Osteoblast (primary cell): Measurements from ENCODE around the gene SOWAHB. TPM values are rescaled to one million over a fixed set of nuclear protein-coding genes. Genes with fewer than 3 reads are reported as not detected.

Experiments
- DNase-seq: peaks from one replicate; pipeline ENCODE4 v3.0.0; 2011; ENCODE audit warnings: low spot score, mixed read lengths; ENCODE audit not compliant: insufficient read length; ENCODE audit errors: missing footprints
- H2AFZ ChIP-seq: 2 replicates; pipeline ENCODE4 v1.6.0; 2011; ENCODE audit warnings: mild to moderate bottlenecking, low read length
- H3K27ac ChIP-seq: 2 replicates; pipeline ENCODE4 v1.5.1; 2011; ENCODE audit warnings: mild to moderate bottlenecking, low read depth, low read length, moderate library complexity
- H3K27me3 ChIP-seq: 2 replicates; pipeline ENCODE4 v1.6.0; 2012; ENCODE audit warnings: mild to moderate bottlenecking, control low read depth, inconsistent platforms, low read length, moderate library complexity; ENCODE audit not compliant: insufficient read depth
- H3K36me3 ChIP-seq: 2 replicates; pipeline ENCODE4 v1.5.1; 2011; ENCODE audit warnings: mild to moderate bottlenecking, low read length, control low read depth, moderate library complexity; ENCODE audit not compliant: insufficient read depth
- H3K4me1 ChIP-seq: 2 replicates; pipeline ENCODE4 v1.5.1; 2011; ENCODE audit warnings: mild to moderate bottlenecking, low read length, control low read depth, moderate library complexity; ENCODE audit not compliant: insufficient read depth
- H3K4me2 ChIP-seq: 2 replicates; pipeline ENCODE4 v1.6.0; 2011; ENCODE audit warnings: mild to moderate bottlenecking, low read length; ENCODE audit not compliant: insufficient read depth
- H3K4me3 ChIP-seq: fragments of 200-600 bp; sonication (generic); 3 replicates; pipeline ENCODE4 v1.5.1; 2012; ENCODE audit warnings: mild to moderate bottlenecking, low read length, inconsistent platforms; ENCODE audit not compliant: insufficient read depth
- H3K79me2 ChIP-seq: 2 replicates; pipeline ENCODE4 v1.6.0; 2012; ENCODE audit warnings: mild to moderate bottlenecking, low read length, control low read depth, inconsistent platforms; ENCODE audit not compliant: insufficient read depth
- H3K9me3 ChIP-seq: 2 replicates; pipeline ENCODE4 v1.5.1; 2011; ENCODE audit warnings: low read depth, low read length, control low read depth
- H4K20me1 ChIP-seq: 2 replicates; pipeline ENCODE4 v1.6.0; 2012; ENCODE audit warnings: mild to moderate bottlenecking, low read length, control low read depth; ENCODE audit not compliant: insufficient read depth
- total RNA-seq: library from RNA; depleted of rRNA; stranded (reverse); fragments of >200 nt; gene quantifications from 2 replicates; pipeline ENCODE4 v1.2.3, GENCODE V29; 2012
- TF ChIP-seq, protein P1 (sequence below): IDR thresholded peaks from 2 replicates; pipeline ENCODE4 v1.5.1; 2011; ENCODE audit warnings: mild to moderate bottlenecking, low read depth, low read length, moderate library complexity; ENCODE audit errors: extremely low read depth

SOWAHB gene
- total RNA-seq, 1 donor = under 0.01 TPM

DNA sequence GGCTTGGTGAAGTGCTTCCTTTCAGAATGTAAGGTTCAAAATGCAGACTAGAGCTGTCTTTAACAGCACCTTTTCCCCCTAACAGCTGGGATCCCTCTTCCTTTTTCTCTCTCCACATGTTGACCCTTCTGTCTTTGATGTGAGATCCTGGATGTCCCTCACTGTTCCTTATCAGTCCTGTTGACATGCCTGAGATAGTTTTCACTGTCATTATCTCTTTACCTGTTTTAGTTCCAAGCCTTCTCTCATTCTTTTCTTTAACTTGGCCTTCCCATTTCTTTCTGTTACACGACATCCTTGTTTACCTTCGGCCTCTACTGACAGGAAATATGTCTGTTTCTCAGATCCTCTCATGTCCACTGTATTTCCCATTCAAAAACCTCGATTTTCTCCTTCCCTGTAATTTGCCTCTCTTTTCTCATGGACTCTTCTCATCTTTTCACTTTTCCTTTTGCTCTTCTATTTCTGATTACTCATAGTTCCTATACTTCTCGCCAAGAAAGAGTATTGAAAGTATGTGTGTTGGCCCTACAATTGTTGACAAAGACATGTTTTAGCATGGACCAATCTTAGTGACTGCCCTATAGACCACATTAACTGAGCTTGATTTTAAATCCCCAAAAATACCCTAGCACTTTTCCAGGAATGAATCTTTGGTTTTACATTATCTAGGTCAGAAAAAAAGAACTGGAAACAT lies 1.2 kb upstream of the SOWAHB start:
- H4K20me1 ChIP-seq = no peaks in the 10 kb centered on the region
- H3K4me1 ChIP-seq = peaks cover 4% of the 10 kb centered on the region
- H3K9me3 ChIP-seq = no peaks in the 10 kb centered on the region
- H2AFZ ChIP-seq = no peak overlapping the region
- H3K79me2 ChIP-seq = no peaks in the 10 kb centered on the region
- no peak overlapping the region for H3K4me2 ChIP-seq
- H3K27me3 ChIP-seq = peaks cover 65% of the 10 kb centered on the region
- no peaks in the 10 kb centered on the region for H3K36me3 ChIP-seq
- no peak overlapping the region for H3K27ac ChIP-seq
- peak; percentile 90 for DNase-seq
- no peak overlapping the region for H3K4me3 ChIP-seq
- TF ChIP-seq, protein P1, sequence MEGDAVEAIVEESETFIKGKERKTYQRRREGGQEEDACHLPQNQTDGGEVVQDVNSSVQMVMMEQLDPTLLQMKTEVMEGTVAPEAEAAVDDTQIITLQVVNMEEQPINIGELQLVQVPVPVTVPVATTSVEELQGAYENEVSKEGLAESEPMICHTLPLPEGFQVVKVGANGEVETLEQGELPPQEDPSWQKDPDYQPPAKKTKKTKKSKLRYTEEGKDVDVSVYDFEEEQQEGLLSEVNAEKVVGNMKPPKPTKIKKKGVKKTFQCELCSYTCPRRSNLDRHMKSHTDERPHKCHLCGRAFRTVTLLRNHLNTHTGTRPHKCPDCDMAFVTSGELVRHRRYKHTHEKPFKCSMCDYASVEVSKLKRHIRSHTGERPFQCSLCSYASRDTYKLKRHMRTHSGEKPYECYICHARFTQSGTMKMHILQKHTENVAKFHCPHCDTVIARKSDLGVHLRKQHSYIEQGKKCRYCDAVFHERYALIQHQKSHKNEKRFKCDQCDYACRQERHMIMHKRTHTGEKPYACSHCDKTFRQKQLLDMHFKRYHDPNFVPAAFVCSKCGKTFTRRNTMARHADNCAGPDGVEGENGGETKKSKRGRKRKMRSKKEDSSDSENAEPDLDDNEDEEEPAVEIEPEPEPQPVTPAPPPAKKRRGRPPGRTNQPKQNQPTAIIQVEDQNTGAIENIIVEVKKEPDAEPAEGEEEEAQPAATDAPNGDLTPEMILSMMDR = no peak

DNA sequence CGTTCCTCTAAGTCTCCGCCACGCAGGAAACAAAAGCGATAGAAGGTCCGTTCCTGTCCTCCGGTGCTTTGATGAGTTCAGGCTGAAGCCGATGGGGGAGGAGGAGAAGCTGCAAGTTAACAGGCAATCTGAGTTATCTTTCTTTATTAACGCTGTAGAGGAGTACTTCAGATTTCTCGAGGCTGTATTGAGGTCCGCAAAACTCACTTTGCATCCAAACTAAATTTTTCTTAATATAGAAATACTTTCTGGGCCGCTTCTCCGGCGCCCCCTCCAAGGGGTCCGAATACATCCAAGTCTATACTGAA lies 395 bp upstream of the SOWAHB start:
- H3K4me2 ChIP-seq = peak overlapping the region; percentile 76
- H3K9me3 ChIP-seq = no peaks in the 10 kb centered on the region
- TF ChIP-seq, protein P1 = no peak
- H3K79me2 ChIP-seq = no peaks in the 10 kb centered on the region
- peaks cover 65% of the 10 kb centered on the region for H3K27me3 ChIP-seq
- no peak overlapping the region for H3K27ac ChIP-seq
- no peaks in the 10 kb centered on the region for H3K36me3 ChIP-seq
- DNase-seq = no peak
- H4K20me1 ChIP-seq = no peaks in the 10 kb centered on the region
- peaks cover 4% of the 10 kb centered on the region for H3K4me1 ChIP-seq
- H3K4me3 ChIP-seq = peak overlapping the region; percentile 55
- peak overlapping the region; percentile 38 for H2AFZ ChIP-seq

DNA sequence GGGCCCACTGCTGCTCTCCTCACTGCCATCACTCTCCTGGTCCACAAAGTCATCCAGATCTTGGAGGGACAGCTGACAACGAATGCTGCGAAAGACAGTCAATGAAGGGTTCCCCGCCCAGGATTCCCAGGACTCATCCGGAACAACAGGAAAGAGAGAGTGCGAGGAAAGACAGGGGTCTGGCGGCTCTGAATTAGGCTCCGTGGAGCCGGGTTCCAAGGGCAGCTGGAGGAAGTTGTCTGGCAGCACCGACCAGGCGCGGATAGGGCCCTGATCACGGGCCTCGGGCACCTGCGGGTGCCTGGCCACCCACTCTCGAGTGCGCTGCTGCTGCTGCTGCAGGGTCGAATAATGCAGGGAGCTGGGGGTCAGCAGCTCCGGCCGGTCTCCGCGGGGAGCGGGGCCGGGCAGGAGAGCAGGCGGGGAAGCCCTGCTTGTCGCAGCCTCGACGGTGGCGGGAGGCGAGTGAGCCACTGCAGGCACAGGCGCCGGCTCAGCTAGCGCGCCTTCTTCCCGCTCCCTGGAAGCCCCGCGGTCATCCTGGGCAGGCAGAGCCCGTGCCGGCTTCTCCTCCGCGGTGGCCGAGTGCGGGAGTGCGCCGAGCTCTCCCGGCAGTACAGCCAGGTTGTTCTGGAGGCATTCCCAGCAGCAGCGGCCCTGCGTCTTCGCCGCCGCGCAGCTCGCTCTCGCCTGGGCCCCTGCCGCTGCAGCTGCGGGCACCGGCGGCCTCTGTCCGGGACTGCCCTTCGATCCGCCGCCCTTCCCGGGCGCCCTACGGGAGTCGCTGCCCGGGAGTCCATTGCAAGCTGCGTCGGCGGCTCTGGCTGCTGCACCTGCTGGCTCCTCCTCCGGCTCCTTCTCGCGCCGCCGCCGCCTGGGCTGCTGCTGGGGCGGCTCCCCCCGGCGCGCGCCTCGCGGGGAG lies 1.1 kb downstream of the SOWAHB start:
- H3K4me2 ChIP-seq = peak overlapping the region; percentile 76
- H3K4me3 ChIP-seq = peak overlapping the region; percentile 55
- peaks cover 4% of the 10 kb centered on the region for H3K4me1 ChIP-seq
- no peak overlapping the region for H3K27ac ChIP-seq
- H4K20me1 ChIP-seq = no peaks in the 10 kb centered on the region
- H3K27me3 ChIP-seq = peaks cover 72% of the 10 kb centered on the region
- no peaks in the 10 kb centered on the region for H3K36me3 ChIP-seq
- H2AFZ ChIP-seq = peak overlapping the region; percentile 51
- H3K9me3 ChIP-seq = no peaks in the 10 kb centered on the region
- TF ChIP-seq, protein P1 = no peak
- peak; percentile 83 for DNase-seq
- no peaks in the 10 kb centered on the region for H3K79me2 ChIP-seq

DNA sequence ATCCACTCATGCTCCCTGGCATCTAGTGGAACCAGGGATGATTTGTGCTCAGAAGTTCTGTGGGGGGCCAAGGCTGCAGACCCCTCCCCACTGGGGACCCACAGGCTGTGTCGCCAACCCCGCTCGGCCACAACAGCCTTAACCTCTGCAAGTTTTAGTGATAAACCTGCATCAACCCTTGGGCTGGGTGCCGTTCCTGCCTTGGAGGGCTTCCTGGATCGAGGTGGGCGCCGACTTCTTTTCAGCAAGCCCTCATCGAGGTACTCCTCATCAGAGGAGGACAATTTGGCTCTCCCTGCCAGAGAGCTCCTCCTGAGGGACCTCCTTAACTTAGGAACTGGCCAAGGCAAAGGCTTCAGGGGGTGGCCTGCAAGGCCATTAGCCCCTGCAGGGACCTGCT lies 1.9 kb downstream of the SOWAHB start:
- Histone ChIP-seq H3K9me3 (no peaks in the 10 kb centered on the region), H2AFZ (no peak overlapping the region)

More for the DNA sequence above, 1.9 kb downstream of the SOWAHB start:
- peaks cover 4% of the 10 kb centered on the region for H3K4me1 ChIP-seq
- no peaks in the 10 kb centered on the region for H3K79me2 ChIP-seq
- DNase-seq = no peak
- peaks cover 79% of the 10 kb centered on the region for H3K27me3 ChIP-seq
- H3K36me3 ChIP-seq = no peaks in the 10 kb centered on the region
- H3K4me3 ChIP-seq = no peak overlapping the region
- no peak overlapping the region for H3K27ac ChIP-seq
- TF ChIP-seq, protein P1 = no peak
- no peaks in the 10 kb centered on the region for H4K20me1 ChIP-seq
- H3K4me2 ChIP-seq = no peak overlapping the region
